Mesenteric fat pad (tissue), 1 donor: Measurements from ENCODE around the gene LHFPL4. TPM values are rescaled to one million over a fixed set of nuclear protein-coding genes. Genes with fewer than 3 reads are reported as not detected.
"Not testable (repeated sequence)": the region's sequence is repeated elsewhere in the genome, so short reads cannot be mapped to it uniquely, and the experiment has no call there.

Experiments
- DNase-seq: peaks from one replicate; pipeline ENCODE4 v3.0.0-alpha.2; 2020; ENCODE audit warnings: low spot score
- total RNA-seq: library from RNA; stranded (reverse); fragmentation: NEBNext Ultra II Directional; extraction: Animal tissue kit (Norgen Biotek cat#: 25700); gene quantifications from one replicate; pipeline ENCODE4 v1.2.1, GENCODE V29; 2021
- donor health status: DM: yes; HTN: yes; CAD: no.

The LHFPL4 gene
- total RNA-seq, 1 donor from 2014 or later, result not detected

DNA sequence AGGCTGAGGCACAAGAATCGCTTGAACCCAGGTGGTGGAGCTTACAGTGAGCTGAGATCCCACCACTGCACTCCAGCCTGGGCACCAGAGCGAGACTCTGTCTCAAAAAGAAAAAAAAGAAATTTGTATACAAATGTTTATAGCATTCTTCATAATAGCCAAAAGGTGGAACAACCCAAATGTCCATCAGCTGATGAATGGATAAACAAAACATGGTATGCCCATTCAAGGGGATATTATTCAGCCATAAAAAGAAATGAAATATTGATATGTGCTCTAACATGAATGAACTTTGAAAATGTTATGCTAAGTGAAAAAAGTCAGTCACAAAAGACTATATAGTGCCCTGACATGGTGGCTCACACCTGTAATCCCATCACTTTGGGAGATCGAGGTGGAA, 11.4 kb downstream of the LHFPL4 start:
- no peak for DNase-seq

DNA sequence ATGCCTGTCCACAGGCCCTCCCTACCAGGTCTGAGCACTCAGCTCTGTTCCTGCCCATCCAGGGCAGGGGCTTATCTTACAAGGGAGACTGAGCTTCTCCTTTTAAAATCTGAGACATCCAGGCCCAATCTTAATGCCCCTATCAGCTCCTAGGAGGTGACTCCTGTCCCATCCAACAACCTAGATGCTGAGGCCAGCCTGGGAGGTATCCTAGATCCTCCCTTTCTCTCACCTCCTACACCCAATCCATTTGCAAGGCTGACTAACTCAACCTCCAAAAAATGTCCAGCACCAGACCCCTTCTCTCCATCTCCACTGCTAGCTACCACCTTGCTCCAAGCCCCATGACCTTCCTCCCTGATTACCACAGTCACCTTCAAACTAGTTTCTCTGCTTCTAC, 17.4 kb downstream of the LHFPL4 start:
- no peak for DNase-seq

DNA sequence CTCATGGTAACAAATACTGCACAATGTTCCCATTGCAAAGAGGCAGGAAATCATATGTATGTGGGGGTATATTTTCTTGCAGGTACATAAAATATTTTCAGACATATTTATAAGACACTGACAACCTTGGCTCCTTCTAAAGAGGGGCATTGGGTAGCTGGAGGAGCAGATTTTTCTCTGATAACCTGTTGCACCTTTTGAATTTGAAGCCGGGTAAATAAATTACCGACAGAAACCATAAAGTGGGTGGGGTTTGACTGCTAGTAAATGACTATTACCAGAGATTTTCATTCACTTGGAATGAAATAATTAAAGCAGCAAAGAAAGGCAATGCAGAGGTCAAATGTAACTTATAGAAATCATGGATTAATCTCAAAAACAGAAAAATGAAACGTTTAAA, 19.2 kb downstream of the LHFPL4 start:
- DNase-seq, result no peak

DNA sequence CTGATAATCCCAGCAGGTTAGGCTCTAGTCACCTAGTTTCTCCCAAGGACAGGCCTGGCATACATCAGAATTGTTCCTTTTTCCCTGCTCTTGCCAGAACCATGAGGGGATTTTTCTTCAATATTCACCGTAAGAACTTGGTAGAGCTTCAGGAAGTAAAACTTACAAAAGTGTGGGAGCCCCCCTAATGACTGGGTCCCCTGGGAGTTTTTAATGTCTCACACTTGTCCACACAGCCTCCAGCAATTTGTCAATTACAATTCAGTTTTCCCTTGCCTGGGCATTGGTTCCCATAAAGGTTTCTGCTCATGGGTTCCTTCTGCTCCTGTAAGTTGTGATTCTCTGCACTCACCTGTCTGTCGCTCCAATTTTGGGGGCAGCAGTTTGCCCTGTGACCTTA, 28.5 kb downstream of the LHFPL4 start:
- no peak for DNase-seq

DNA sequence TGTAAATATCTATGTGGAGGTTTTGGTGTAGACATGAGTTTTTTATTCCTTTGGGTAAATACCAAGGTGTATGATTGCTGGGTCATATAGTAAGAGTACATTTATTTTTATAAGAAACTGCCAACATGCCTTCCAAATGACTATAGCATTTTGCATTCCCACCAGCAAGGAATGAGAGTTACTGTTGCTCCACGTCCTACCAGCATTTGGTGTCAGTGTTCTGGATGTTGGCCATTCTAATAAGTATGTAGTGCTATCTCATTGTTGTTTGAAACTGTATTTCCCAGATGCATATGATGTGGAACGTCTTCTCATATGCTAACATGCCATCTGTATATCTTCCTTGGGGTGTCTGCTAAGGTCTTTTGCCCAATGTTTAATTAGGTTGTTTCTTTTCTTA, 38.7 kb downstream of the LHFPL4 start:
- no peak for DNase-seq

DNA sequence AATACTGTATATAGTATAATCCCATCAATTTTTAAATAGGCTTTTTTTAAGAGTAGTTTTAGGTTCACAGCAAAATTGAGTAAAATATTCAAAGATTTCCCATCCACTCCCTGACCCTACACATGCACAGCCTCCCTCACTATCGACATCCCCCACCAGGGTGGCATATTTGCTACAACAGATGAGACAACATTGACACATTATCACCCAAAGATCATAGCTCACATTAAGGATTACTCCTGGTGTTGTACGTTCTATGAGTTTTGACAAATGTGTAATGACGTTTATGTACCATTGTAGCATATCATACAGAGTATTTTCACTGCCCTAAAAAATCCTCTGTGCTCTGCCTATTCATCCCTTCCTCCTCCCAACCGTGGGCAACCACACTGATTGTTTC, 39.3 kb downstream of the LHFPL4 start:
- no peak for DNase-seq

DNA sequence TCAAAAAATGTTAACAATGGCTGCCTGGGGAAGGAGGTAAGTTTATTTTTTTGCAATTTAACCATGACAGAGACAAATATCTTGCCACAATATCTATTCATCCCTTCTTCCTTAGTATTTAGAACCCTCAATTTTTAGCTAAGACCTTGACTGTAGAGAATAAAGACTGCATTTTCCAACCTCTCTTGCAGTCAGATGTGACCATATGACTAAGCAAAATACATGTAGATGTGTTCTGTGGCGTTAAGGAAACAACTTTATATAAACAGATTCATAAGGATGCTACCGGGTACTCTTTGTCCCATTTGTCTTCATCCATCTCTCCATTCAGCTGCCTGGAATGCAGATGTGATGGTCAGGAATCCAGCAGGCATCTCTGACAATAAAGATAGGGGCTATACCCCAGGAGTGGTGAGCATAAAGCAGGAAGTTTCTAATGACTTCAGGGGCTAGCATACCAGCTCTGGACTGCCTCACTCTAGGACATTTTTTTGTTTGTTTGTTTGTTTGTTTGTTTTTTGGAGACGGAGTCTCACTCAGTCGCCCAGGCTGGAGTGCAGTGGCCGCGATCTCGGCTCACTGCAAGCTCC, 41.1 kb downstream of the LHFPL4 start:
- no peak for DNase-seq

DNA sequence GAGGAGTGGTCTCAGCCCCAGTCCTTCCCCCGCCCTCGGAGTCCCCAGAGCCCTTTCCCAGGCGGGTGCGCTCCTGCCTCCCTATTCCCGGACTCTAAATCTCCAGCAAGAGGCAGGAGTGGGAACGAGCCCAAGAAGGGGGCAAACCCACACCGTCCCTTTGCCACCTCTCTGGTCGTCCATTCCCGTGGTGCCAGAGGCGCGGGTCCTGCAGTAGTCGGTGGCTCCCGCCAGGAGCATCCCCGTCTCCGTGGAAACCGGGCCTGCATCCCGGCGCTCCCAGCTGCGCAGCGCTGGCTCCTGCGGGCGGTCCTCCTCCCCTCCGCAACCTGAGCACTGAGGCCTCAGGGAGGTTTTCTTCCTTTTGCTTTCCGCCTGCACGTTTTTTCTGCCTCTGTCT, 44.8 kb downstream of the LHFPL4 start:
- no peak for DNase-seq

DNA sequence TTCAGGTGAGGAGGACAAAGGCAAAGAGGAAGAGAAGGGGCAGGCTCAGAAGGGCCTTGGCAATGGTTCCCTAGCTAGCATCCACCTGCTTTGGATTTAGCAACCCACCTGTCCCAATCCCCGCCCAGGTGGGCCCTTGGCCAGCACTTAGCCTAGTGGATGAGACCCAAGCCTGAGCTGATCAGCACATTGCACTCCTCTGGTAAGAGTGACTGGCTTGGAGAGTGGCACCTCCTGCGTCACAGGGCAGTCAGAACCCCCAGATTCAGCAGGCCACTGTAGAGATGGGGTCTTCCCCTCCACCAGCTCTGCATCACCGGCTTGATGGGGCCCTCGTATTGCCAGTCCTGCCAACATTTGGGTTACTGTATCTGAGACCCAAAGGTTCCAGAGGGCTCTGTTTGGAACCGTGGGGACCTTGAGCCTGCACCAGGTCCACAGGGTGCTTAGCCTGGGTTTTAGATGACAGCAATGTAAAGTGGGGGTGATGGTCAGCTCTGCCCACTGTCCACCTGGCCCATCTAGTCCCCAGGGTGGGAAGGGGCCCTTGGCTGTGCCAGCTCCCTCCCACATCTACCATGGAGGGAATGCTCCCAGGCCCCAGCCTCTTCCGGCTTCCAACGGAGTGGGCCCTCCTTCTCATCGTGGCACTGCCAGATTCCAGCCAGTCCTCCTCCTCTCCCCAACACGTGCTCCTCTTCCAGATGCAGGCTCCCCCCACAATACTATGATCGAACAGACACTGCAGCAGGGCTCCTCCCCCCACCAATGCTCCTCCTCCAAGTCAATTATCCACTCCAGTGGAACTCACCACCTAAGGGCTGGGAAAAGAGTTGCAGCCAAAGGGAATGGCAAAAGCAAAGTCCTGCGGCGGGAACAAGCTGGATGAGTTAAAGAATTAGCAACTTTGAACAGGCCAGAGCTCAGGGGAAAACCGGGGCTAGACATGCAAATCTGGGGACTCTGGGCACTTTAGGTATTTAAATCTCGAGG, 45.7 kb downstream of the LHFPL4 start:
- DNase-seq, result no peak

DNA sequence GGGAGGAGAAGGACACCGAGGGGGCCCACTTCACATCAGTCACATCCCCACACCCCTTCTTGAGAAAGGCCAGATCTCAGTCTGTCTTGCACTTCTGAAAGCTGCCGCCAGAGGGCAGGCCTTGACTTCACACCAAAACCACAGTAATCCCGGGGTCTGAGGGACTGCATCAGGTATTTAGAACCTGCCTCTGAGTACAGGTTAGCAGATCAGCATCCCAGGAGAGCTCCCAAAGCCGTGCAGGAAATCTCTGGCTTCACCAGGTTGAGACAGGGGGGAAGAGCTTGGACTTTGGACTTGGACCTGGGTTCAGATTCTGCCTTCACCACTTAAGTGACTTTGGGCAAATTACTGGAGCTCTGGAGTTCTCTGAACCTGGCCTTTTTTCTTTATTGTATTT, 50.3 kb downstream of the LHFPL4 start:
- DNase-seq, result no peak

DNA sequence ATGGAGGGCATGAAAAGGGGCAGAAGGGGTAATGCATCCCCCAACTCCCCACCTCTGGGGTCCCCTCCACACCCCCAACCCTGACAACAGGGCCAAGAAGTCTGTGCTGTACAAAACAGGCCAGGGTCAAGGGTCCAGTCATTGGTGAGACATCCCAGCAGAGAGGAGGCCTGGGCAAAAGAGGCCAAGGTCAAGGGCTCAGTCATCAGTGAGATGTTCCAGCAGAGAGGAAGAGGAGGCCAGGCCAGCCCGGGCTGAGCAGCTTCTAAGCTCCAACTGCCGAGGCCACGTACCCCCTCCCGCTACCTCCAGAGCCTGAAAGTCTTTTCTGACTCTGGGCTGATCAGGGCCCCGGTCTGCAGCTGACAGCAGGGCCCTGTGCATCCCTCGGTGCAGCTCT, 52.4 kb downstream of the LHFPL4 start:
- DNase-seq, result no peak

DNA sequence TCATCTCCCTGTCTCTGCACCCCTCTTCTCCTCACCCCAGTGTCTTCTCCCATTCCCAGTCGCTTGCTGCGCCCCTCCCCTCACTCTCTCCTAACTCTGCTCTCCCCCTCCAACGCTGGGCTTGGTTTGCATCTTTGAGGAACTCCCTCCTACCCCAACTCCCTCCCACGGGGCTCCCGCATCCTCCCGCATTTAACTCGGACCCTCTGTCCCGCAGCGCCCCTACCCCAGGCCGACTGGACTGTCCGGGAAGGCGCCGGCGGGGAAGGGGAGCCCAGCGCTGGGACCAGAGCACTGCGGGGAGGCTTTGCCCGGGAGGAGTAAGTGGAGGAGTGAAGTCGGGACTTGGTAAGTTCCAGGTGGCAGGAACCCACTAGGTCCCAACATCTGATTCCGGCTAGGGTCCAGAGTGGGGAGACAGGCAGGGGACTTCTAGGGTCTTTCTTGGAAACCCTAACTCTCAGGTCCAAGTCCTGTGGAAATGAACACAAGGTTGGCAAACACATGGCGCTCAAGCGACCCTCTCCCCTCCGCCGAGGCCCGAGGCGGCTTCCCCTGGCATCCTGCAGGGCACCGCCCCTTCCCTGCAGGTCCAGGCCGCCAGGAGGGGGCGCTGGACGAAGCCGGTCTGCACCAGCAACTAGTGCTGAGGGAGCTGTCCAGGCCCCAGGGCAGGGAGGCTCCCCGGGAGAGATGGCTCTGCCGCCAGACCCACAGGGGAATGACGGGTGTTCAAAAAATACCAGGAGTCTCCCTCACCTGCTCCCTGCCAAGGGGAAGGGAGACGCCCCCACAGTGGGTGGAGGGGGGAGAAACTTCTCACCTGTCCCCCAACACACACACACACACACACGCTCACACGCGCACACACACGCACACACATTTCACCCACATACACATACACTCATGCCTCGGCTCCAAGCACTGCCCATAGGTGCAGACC, 53.2 kb downstream of the LHFPL4 start:
- DNase-seq, result no peak

DNA sequence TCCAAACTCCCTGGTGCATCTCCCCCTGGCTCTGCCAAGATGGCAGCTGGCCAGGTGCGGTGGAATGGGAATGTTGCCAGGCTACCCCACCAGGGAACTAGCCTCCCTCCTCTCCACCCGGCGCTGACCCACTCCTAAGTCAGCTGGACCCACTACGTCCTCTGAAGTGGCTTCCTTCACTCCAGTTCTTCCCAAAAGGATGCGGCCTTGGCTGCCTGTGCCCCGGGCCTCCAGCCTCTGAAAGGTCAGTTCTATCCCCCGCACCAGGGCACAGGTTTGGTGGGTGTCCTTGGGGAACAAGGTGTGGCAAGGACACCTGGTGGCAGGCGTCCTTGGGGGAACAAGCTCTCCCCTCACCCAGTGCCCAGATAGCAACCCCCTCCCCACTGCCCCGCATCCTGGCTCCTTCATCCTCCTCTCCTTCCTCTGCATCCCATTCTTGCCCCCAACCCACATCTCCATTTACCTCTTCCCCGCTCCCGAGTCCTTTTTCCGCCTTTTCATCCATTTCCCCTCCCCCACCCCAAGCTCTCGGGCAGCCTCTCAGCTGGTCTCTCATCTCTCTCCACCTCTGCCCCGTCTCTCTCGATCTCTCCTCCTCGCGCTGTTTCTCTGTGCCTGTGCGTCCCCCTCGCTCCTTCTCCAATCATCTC, 54.0 kb downstream of the LHFPL4 start:
- no peak for DNase-seq

DNA sequence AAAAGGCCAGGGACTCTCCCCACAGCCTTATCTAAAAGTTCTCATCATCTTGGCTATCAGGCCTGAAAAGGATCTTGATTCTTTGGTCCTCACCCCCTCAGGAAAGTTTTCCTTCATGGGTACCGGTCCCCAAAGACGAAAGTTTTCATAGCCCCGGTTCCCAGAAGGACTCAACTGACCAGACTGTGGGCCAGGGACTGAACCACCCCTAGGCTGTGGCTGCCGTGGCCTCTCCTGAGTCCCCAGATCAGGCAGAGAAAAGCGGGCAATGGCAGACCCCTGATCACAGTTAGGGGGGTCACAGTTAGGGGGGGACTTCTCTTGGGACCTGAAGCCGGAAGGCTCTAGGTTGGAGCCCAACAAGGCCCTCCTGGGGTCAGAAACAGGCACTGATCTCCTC, 54.8 kb downstream of the LHFPL4 start:
- DNase-seq, result no peak

DNA sequence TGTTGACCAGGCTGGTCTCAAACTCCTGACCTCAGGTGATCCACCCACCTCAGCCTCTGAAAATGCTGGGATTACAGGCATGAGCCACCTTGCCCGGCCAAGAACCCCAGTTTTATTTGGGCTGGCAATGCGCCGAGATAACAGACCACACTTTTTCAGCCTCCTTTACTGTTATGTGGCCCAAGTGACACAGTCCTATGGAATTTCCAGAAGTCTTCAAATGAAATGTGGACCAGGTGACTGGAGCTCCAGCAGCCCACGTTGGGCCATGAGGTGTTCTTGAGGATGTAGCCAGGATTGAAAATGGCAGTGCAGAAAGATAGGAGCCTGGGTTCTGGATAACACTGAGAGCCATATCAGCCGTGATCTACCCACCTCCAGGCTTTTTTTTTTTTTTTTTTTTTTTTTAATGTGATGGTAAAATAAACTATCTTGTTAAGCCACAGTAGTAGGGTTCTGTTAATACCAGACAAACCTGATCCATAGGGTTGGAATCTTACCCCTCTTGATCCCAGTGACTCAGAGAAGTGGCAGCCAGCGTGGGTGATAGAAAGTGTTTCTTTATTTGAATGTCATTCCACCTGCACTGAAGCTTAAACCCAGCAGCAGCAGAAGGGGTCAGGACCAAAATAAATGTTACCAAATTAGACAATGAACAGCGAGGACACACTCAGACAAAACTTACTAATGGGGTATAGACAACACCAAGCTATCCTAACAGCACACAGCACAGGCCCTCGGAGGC, 55.6 kb downstream of the LHFPL4 start:
- DNase-seq, result no peak

DNA sequence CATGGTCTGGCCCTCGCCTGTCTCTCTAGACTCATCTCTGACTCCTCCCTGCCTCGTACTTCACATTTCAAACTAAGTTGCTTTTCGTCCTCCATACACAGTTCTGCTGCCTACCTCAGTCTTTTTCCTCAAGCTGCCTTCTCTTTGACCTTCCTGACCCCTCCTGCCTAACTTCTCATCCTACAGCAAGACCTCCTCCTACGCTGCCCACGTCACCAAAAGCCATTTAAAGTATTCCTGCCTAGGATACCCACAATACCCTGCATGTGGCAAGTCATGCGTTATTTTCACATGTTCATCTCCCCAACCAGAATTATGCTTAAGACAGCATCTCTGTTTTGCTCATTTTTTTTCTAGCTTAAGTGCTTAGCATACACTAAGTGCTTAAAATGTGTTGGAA, 56.7 kb downstream of the LHFPL4 start:
- DNase-seq, result no peak

DNA sequence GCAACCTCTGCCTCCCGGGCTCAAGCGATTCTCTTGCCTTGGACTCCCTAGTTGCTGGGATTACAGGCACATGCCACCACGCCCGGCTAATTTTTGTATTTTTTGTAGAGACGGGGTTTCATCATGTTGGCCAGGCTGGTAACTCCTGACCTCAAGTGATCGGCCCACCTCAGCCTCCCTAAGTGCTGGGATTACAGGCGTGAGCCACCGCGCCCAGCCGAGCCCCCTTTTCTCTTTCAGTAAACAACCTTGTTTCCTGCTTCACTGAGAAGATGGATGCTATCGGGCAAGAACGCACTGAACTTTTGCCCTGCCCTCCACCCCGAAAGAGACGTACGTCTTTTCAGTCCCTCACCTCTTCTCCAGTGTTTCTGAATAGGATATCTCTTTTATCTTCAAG, 59.6 kb downstream of the LHFPL4 start:
- not testable (repeated sequence) for DNase-seq

DNA sequence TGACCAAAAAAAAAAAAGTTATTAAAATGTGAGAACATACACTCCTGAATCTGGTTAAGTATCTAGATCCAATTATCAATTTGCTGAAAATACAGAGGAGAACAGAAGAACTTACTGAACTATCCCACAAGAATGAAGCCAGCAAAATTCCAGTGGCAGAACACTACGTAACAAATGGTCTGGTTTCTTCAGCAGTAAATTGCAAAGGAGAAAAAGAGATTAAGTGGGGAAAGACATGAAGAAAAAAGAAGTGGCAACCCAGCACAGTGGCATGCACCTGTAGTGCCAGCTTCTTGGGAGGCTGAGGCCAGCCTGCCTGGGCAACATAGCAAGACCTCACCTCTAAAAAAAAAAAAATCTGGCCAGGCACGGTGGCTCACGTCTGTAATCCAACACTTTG, 62.1 kb downstream of the LHFPL4 start:
- DNase-seq, result no peak

DNA sequence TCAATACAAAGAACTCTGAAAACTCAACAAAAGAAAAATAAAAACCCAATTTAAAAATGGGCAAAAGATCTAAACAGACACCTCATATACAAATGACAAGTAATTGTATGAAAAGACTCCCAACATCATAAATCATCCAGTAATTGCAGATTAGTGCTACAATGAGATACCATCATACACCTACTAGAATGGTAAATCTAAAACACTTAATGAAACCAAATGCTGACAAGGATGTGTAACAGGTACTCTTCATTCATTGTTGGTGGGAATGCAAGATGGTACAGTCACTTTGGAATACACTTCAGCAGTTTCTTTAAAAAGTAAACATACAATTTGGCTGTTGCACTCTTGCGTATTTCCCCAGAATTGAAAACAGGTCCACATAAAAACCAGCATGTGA, 68.4 kb downstream of the LHFPL4 start:
- DNase-seq, result no peak

DNA sequence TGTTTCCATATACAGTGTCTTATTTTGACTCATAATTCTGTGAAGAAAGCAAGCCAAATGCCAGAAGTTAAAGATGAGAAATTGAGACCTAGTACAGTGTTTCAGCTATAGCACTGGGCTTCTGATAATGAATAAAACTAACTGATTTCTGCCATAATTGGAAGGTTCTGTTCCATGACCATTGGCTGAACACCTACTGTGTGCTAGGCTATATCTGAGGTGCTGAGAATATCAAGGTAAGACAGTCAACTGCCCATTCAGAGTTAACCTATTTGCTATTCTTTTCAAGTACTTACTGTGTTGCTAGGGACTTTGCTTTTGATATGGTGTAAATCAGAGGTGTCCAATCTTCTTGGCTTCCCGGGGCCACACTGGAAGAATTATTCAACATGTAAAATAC, 73.4 kb downstream of the LHFPL4 start:
- DNase-seq, result no peak
